HEK293 (cell line): ENCODE results near the gene DNAJC4.

Experiments used
- CTCF ChIP-seq: fragments of 450-650 bp; formaldehyde crosslinking; IDR thresholded peaks from 2 replicates; pipeline ENCODE4 v1.5.1; 2016; ENCODE audit warnings: missing biosample characterization, missing genetic modification characterization
- GLI4 ChIP-seq: fragments of 450-650 bp; formaldehyde crosslinking; IDR thresholded peaks from 2 replicates; pipeline ENCODE4 v1.5.1; 2016; ENCODE audit warnings: missing biosample characterization, missing genetic modification characterization
- KLF16 ChIP-seq: fragments of 450-650 bp; formaldehyde crosslinking; IDR thresholded peaks from 2 replicates; pipeline ENCODE4 v1.5.1; 2017; ENCODE audit warnings: missing biosample characterization, missing genetic modification characterization
- ZBTB1 ChIP-seq: fragments of 450-650 bp; formaldehyde crosslinking; IDR thresholded peaks from 2 replicates; pipeline ENCODE4 v1.5.1; 2016; ENCODE audit warnings: missing biosample characterization, missing genetic modification characterization
- ZBTB26 ChIP-seq: fragments of 450-650 bp; formaldehyde crosslinking; optimal IDR thresholded peaks from 2 replicates; pipeline ENCODE3; 2016; ENCODE audit warnings: missing biosample characterization, mild to moderate bottlenecking, missing genetic modification characterization
- ZBTB7A ChIP-seq: fragments of 450-650 bp; formaldehyde crosslinking; IDR thresholded peaks from 2 replicates; pipeline ENCODE4 v1.5.1; 2016; ENCODE audit warnings: low read depth, missing biosample characterization, missing genetic modification characterization
- ZFP41 ChIP-seq: fragments of 450-650 bp; formaldehyde crosslinking; IDR thresholded peaks from 2 replicates; pipeline ENCODE4 v1.5.1; 2016; ENCODE audit warnings: missing biosample characterization, missing genetic modification characterization, borderline replicate concordance
- ZNF121 ChIP-seq: fragments of 450-650 bp; formaldehyde crosslinking; IDR thresholded peaks from 2 replicates; pipeline ENCODE4 v1.5.1; 2016; ENCODE audit warnings: missing biosample characterization, missing genetic modification characterization
- ZNF138 ChIP-seq: fragments of 450-650 bp; formaldehyde crosslinking; IDR thresholded peaks from 2 replicates; pipeline ENCODE4 v1.5.1; 2016; ENCODE audit warnings: missing biosample characterization, missing genetic modification characterization, borderline replicate concordance
- ZNF26 ChIP-seq: fragments of 450-650 bp; formaldehyde crosslinking; IDR thresholded peaks from 2 replicates; pipeline ENCODE4 v1.5.1; 2016; ENCODE audit warnings: missing biosample characterization, missing genetic modification characterization
- ZNF292 ChIP-seq: fragments of 450-650 bp; formaldehyde crosslinking; IDR thresholded peaks from 2 replicates; pipeline ENCODE4 v1.5.1; 2016; ENCODE audit warnings: low read depth, missing biosample characterization, missing genetic modification characterization, borderline replicate concordance
- ZNF302 ChIP-seq: fragments of 450-650 bp; formaldehyde crosslinking; IDR thresholded peaks from 2 replicates; pipeline ENCODE4 v1.5.1; 2016; ENCODE audit warnings: missing biosample characterization, missing genetic modification characterization, low read depth
- ZNF416 ChIP-seq: fragments of 450-650 bp; formaldehyde crosslinking; IDR thresholded peaks from 2 replicates; pipeline ENCODE4 v1.5.1; 2016; ENCODE audit warnings: missing biosample characterization, missing genetic modification characterization
- ZNF433 ChIP-seq: fragments of 450-650 bp; formaldehyde crosslinking; IDR thresholded peaks from 2 replicates; pipeline ENCODE4 v1.5.1; 2016; ENCODE audit warnings: missing biosample characterization, missing genetic modification characterization, low read depth
- ZNF530 ChIP-seq: fragments of 450-650 bp; formaldehyde crosslinking; IDR thresholded peaks from 2 replicates; pipeline ENCODE4 v1.5.1; 2016; ENCODE audit warnings: low read depth, missing biosample characterization, missing genetic modification characterization
- ZNF548 ChIP-seq: fragments of 450-650 bp; formaldehyde crosslinking; IDR thresholded peaks from 2 replicates; pipeline ENCODE4 v1.5.1; 2016; ENCODE audit warnings: missing biosample characterization, missing genetic modification characterization
- ZNF555 ChIP-seq: fragments of 450-650 bp; formaldehyde crosslinking; conservative IDR thresholded peaks from 2 replicates; pipeline ENCODE4 v1.5.1; 2017; ENCODE audit warnings: missing biosample characterization, mild to moderate bottlenecking, missing genetic modification characterization, inconsistent platforms
- ZNF623 ChIP-seq: fragments of 450-650 bp; formaldehyde crosslinking; IDR thresholded peaks from 2 replicates; pipeline ENCODE4 v1.5.1; 2016; ENCODE audit warnings: missing biosample characterization, missing genetic modification characterization
- ZNF654 ChIP-seq: fragments of 450-650 bp; formaldehyde crosslinking; IDR thresholded peaks from 2 replicates; pipeline ENCODE4 v1.5.1; 2016; ENCODE audit warnings: low read depth, missing biosample characterization, missing genetic modification characterization
- ZNF664 ChIP-seq: fragments of 450-650 bp; formaldehyde crosslinking; IDR thresholded peaks from 2 replicates; pipeline ENCODE4 v1.5.1; 2016; ENCODE audit warnings: missing biosample characterization, missing genetic modification characterization
- ZNF677 ChIP-seq: fragments of 450-650 bp; IDR thresholded peaks from 2 replicates; pipeline ENCODE4 v1.5.0; 2018; ENCODE audit warnings: missing biosample characterization, mild to moderate bottlenecking, missing genetic modification characterization, moderate library complexity
- ZNF701 ChIP-seq: fragments of 450-650 bp; formaldehyde crosslinking; IDR thresholded peaks from 2 replicates; pipeline ENCODE4 v1.5.1; 2016; ENCODE audit warnings: missing biosample characterization, missing genetic modification characterization
- ZNF843 ChIP-seq: fragments of 450-650 bp; formaldehyde crosslinking; IDR thresholded peaks from 2 replicates; pipeline ENCODE4 v1.5.1; 2016; ENCODE audit warnings: missing biosample characterization, missing genetic modification characterization
- ZSCAN23 ChIP-seq: fragments of 450-650 bp; formaldehyde crosslinking; IDR thresholded peaks from 2 replicates; pipeline ENCODE4 v1.5.1; 2016; ENCODE audit warnings: missing biosample characterization, missing genetic modification characterization
- TF ChIP-seq, protein P1 (sequence below): fragments of 450-650 bp; formaldehyde crosslinking; conservative IDR thresholded peaks from 2 replicates; pipeline ENCODE4 v1.5.1; 2016; ENCODE audit warnings: low read depth, missing biosample characterization, missing genetic modification characterization
- TF ChIP-seq, protein P2 (sequence below): fragments of 450-650 bp; formaldehyde crosslinking; IDR thresholded peaks from 2 replicates; pipeline ENCODE4 v1.5.1; 2017; ENCODE audit warnings: missing biosample characterization, missing genetic modification characterization

The DNAJC4 gene

GRCh38 chr11:64241491-64242374, 11.4 kb downstream of the DNAJC4 start (continued):
- TF ChIP-seq ZSCAN23 (tag by site-specific recombination) (no peak), ZNF654 (tag by site-specific recombination) (no peak), ZNF701 (tag by site-specific recombination) (no peak), ZNF677 (tag by site-specific recombination) (no peak), ZNF302 (no peak), ZBTB7A (tag by site-specific recombination) (peak; percentile 56; the same call in 1 of the 2 replicates), ZNF292 (tag by site-specific recombination) (no peak), ZNF121 (no peak), KLF16 (no peak), ZNF664 (tag by site-specific recombination) (no peak), ZNF623 (tag by site-specific recombination) (no peak), ZNF548 (tag by site-specific recombination) (no peak), ZBTB26 (no peak), ZNF138 (tag by site-specific recombination) (no peak), ZNF26 (tag by site-specific recombination) (no peak), ZNF555 (tag by site-specific recombination) (no peak), ZNF530 (no peak), CTCF (peak; percentile 42; the same call in 1 of the 2 replicates), GLI4 (tag by site-specific recombination) (no peak), ZNF433 (tag by site-specific recombination) (no peak), ZBTB1 (tag by site-specific recombination) (no peak), ZFP41 (tag by site-specific recombination) (no peak), ZNF843 (tag by site-specific recombination) (no peak), ZNF416 (no peak)
- TF ChIP-seq, protein P1, sequence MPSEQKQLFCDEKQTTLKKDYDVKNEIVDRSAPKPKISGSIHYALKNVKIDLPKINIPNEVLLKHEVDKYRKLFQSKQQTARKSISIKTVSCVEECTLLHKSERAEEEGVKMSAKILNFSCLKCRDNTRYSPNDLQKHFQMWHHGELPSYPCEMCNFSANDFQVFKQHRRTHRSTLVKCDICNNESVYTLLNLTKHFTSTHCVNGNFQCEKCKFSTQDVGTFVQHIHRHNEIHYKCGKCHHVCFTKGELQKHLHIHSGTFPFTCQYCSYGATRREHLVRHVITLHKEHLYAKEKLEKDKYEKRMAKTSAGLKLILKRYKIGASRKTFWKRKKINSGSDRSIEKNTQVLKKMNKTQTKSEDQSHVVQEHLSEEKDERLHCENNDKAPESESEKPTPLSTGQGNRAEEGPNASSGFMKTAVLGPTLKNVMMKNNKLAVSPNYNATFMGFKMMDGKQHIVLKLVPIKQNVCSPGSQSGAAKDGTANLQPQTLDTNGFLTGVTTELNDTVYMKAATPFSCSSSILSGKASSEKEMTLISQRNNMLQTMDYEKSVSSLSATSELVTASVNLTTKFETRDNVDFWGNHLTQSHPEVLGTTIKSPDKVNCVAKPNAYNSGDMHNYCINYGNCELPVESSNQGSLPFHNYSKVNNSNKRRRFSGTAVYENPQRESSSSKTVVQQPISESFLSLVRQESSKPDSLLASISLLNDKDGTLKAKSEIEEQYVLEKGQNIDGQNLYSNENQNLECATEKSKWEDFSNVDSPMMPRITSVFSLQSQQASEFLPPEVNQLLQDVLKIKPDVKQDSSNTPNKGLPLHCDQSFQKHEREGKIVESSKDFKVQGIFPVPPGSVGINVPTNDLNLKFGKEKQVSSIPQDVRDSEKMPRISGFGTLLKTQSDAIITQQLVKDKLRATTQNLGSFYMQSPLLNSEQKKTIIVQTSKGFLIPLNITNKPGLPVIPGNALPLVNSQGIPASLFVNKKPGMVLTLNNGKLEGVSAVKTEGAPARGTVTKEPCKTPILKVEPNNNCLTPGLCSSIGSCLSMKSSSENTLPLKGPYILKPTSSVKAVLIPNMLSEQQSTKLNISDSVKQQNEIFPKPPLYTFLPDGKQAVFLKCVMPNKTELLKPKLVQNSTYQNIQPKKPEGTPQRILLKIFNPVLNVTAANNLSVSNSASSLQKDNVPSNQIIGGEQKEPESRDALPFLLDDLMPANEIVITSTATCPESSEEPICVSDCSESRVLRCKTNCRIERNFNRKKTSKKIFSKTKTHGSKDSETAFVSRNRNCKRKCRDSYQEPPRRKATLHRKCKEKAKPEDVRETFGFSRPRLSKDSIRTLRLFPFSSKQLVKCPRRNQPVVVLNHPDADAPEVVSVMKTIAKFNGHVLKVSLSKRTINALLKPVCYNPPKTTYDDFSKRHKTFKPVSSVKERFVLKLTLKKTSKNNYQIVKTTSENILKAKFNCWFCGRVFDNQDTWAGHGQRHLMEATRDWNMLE (tag by site-specific recombination) = no peak
- TF ChIP-seq, protein P2, sequence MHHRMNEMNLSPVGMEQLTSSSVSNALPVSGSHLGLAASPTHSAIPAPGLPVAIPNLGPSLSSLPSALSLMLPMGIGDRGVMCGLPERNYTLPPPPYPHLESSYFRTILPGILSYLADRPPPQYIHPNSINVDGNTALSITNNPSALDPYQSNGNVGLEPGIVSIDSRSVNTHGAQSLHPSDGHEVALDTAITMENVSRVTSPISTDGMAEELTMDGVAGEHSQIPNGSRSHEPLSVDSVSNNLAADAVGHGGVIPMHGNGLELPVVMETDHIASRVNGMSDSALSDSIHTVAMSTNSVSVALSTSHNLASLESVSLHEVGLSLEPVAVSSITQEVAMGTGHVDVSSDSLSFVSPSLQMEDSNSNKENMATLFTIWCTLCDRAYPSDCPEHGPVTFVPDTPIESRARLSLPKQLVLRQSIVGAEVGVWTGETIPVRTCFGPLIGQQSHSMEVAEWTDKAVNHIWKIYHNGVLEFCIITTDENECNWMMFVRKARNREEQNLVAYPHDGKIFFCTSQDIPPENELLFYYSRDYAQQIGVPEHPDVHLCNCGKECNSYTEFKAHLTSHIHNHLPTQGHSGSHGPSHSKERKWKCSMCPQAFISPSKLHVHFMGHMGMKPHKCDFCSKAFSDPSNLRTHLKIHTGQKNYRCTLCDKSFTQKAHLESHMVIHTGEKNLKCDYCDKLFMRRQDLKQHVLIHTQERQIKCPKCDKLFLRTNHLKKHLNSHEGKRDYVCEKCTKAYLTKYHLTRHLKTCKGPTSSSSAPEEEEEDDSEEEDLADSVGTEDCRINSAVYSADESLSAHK (tag by site-specific recombination) = no peak
